Breast epithelium (tissue), 3 donors: ENCODE measurements around the gene LYAR.

ENCODE experiments used
- POLR2AphosphoS5 ChIP-seq, 3 donors: sonication (generic); formaldehyde crosslinking; IDR thresholded peaks; one replicate each; pipeline ENCODE4 v1.6.1; 2017; ENCODE audit warnings: antibody characterized with exemption in 3 of 3
- TF ChIP-seq, protein P1 (sequence below), 3 donors: fragments of 450-650 bp; IDR thresholded peaks; one replicate each; pipeline ENCODE4 v1.5.1; 2016 to 2017; ENCODE audit warnings: antibody characterized with exemption in 3 of 3, mild to moderate bottlenecking in 3 of 3, moderate library complexity in 3 of 3

DNA sequence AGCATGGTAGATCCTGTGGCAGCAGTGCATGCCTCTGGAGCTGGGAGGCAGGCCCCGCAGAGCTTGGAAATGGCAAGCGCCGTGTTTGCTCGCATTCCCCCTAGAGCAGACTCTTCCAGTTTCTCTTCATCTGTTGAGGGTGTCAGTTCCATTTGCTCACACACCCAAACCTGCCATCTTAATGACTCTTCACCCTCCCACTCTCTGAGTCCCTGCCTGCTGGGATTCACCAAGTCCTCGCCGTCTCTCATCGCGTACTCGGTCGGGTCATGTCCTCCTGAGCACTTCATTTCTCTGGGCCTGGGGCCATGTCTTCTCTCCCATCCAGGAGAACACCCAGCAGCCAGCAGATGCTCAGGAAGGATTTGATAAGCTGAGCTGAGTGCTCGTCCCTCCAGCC, 17.0 kb upstream of the LYAR start:
- no peak for TF ChIP-seq POLR2AphosphoS5 (IDR thresholded peaks at IDR 0.05)
- TF ChIP-seq, protein P1, sequence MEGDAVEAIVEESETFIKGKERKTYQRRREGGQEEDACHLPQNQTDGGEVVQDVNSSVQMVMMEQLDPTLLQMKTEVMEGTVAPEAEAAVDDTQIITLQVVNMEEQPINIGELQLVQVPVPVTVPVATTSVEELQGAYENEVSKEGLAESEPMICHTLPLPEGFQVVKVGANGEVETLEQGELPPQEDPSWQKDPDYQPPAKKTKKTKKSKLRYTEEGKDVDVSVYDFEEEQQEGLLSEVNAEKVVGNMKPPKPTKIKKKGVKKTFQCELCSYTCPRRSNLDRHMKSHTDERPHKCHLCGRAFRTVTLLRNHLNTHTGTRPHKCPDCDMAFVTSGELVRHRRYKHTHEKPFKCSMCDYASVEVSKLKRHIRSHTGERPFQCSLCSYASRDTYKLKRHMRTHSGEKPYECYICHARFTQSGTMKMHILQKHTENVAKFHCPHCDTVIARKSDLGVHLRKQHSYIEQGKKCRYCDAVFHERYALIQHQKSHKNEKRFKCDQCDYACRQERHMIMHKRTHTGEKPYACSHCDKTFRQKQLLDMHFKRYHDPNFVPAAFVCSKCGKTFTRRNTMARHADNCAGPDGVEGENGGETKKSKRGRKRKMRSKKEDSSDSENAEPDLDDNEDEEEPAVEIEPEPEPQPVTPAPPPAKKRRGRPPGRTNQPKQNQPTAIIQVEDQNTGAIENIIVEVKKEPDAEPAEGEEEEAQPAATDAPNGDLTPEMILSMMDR (IDR thresholded peaks at IDR 0.05), result no peak
